HCT116 (cell line): ENCODE measurements around the gene GUCA2B. TPM values are rescaled to one million over a fixed set of nuclear protein-coding genes. Genes with fewer than 3 reads are reported as not detected.

ENCODE experiments used
- ATAC-seq: fragments of 200-7000 bp; cut with Tn5 transposase; 2 replicates; pipeline ENCODE4 v1.9.1; 2020; ENCODE audit warnings: mild to moderate bottlenecking, moderate library complexity
- BruUV-seq: library from RNA; stranded (reverse); fragments of 400-500 nt; replicated peaks from 2 replicates; lab custom pipeline; 2021; lab: Mats Ljungman, UMichigan
- CTCF ChIA-PET: fragments of 300-600 bp; sonication (Branson Sonifier 250); formaldehyde crosslinking; loops from one replicate; lab custom pipeline; 2021; ENCODE audit warnings: antibody characterized with exemption; lab: Charles Lee
- POLR2A ChIA-PET: fragments of 300-600, 350-600 bp; sonication (Branson Sonifier 250); formaldehyde crosslinking; loops from one replicate; lab custom pipeline; 2021; ENCODE audit warnings: antibody characterized with exemption; lab: Charles Lee
- RAD21 ChIA-PET, 2 experiments: fragments of 300-600 bp; sonication (Branson Sonifier 250); formaldehyde crosslinking; loops; one replicate each; lab custom pipeline; 2023; ENCODE audit warnings: low total read pairs in 2 of 2; ENCODE audit not compliant: uncharacterized antibody in 2 of 2, unreplicated experiment in 2 of 2, low non-redundant PET in 1 of 2; lab: Charles Lee
- DNase-seq: peaks from one replicate; pipeline ENCODE4 v3.0.0-alpha.2; 2010; ENCODE audit warnings: low read depth, low spot score
- H2AFZ ChIP-seq: fragments of 200-600 bp; shearing (Covaris generic), sonication (generic); 2 replicates; pipeline ENCODE4 v1.6.1; 2017; ENCODE audit warnings: low read depth, mixed run types, mixed read lengths, antibody characterized with exemption, low read length; ENCODE audit not compliant: poor library complexity, severe bottlenecking
- H3K27ac ChIP-seq: 2 replicates; pipeline ENCODE4 v1.5.1; 2012; ENCODE audit warnings: low read depth, low read length
- H3K27me3 ChIP-seq: fragments of 200-600 bp; sonication (generic); 2 replicates; pipeline ENCODE4 v1.6.1; 2016; ENCODE audit warnings: mixed run types, low read length, mixed read lengths; ENCODE audit not compliant: insufficient read depth
- H3K36me3 ChIP-seq, 2 experiments: fragments of 200-500 bp in 1 of 2; fragments of 200-600 bp in 1 of 2; sonication (Bioruptor generic) in 1 of 2; sonication (generic) in 1 of 2; 2 replicates each; pipeline versions ENCODE4 v1.5.1 to v1.6.1; 2014 to 2016; ENCODE audit warnings: low read length in 2 of 2, inconsistent platforms in 1 of 2, mixed read lengths in 1 of 2, mixed run types in 1 of 2; ENCODE audit not compliant: insufficient read depth in 2 of 2, control insufficient read depth in 1 of 2
- H3K4me1 ChIP-seq, 2 experiments: fragments of 200-600 bp in 1 of 2; sonication (generic) in 1 of 2; 2 replicates each; pipeline versions ENCODE4 v1.5.1 to v1.6.1; 2012 to 2017; ENCODE audit warnings: low read length in 2 of 2, inconsistent platforms in 1 of 2, mild to moderate bottlenecking in 1 of 2, mixed read lengths in 1 of 2, mixed run types in 1 of 2, moderate library complexity in 1 of 2; ENCODE audit not compliant: insufficient read depth in 2 of 2, control insufficient read depth in 1 of 2
- H3K4me2 ChIP-seq: fragments of 200-600 bp; sonication (generic); 2 replicates; pipeline ENCODE4 v1.6.1; 2017; ENCODE audit warnings: mixed run types, low read length, mixed read lengths
- H3K4me3 ChIP-seq, 2 experiments: fragments of 200-600 bp in 1 of 2; sonication (generic) in 1 of 2; replicated peaks in 1 of 2; 2 replicates each; pipeline ENCODE4 v1.5.1; 2011 to 2016; ENCODE audit warnings: low read length in 2 of 2, control low read depth in 1 of 2, low read depth in 1 of 2, mild to moderate bottlenecking in 1 of 2, mixed read lengths in 1 of 2, mixed run types in 1 of 2
- H3K79me2 ChIP-seq: fragments of 200-600 bp; sonication (generic); 2 replicates; pipeline ENCODE4 v1.6.1; 2017; ENCODE audit warnings: mild to moderate bottlenecking, mixed run types, low read length, moderate library complexity, mixed read lengths; ENCODE audit not compliant: insufficient read depth
- H3K9ac ChIP-seq: fragments of 200-600 bp; sonication (generic); 2 replicates; pipeline ENCODE4 v1.6.1; 2016; ENCODE audit warnings: low read length, mixed read lengths
- H3K9me2 ChIP-seq: fragments of 200-600 bp; sonication (generic), shearing (Covaris generic); 2 replicates; pipeline ENCODE4 v1.6.1; 2017; ENCODE audit warnings: mixed run types, mild to moderate bottlenecking, moderate library complexity; ENCODE audit not compliant: insufficient read depth
- H3K9me3 ChIP-seq, 2 experiments: fragments of 200-500 bp in 1 of 2; fragments of 200-600 bp in 1 of 2; sonication (Bioruptor generic) in 1 of 2; sonication (generic) in 1 of 2; 2 replicates each; pipeline ENCODE4 v1.6.1; 2014 to 2017; ENCODE audit warnings: low read length in 2 of 2, mixed read lengths in 2 of 2, inconsistent platforms in 1 of 2, low read depth in 1 of 2, mild to moderate bottlenecking in 1 of 2, mixed run types in 1 of 2, moderate library complexity in 1 of 2; ENCODE audit not compliant: control insufficient read depth in 1 of 2, insufficient read depth in 1 of 2
- H4K20me1 ChIP-seq: fragments of 200-600 bp; sonication (generic), shearing (Covaris generic); 2 replicates; pipeline ENCODE4 v1.6.1; 2017; ENCODE audit warnings: mixed run types, mild to moderate bottlenecking, moderate library complexity; ENCODE audit not compliant: insufficient read depth
- ATF3 ChIP-seq: IDR thresholded peaks from 2 replicates; pipeline ENCODE4 v1.6.1; 2012
- CBX3 ChIP-seq: IDR thresholded peaks from 2 replicates; pipeline ENCODE4 v1.6.1; 2012; ENCODE audit warnings: low read depth
- CEBPB ChIP-seq: IDR thresholded peaks from 2 replicates; pipeline ENCODE4 v1.6.1; 2012; ENCODE audit warnings: low read depth
- CTCF ChIP-seq, 3 experiments: fragments of 200-600 bp in 1 of 3; sonication (generic) in 1 of 3; IDR thresholded peaks in 2 of 3; conservative IDR thresholded peaks in 1 of 3; 2 replicates each; pipeline ENCODE4 v1.5.1; 2012 to 2017; ENCODE audit warnings: low read depth in 2 of 3, low read length in 2 of 3, antibody characterized with exemption in 1 of 3, borderline replicate concordance in 1 of 3, control low read depth in 1 of 3, mild to moderate bottlenecking in 1 of 3, mixed read lengths in 1 of 3, mixed run types in 1 of 3, moderate library complexity in 1 of 3; ENCODE audit not compliant: insufficient read depth in 1 of 3
- ELF1 ChIP-seq: IDR thresholded peaks from 2 replicates; pipeline ENCODE4 v1.6.1; 2012; ENCODE audit warnings: low read depth, borderline replicate concordance
- EZH2phosphoT487 ChIP-seq: fragments of 200-600 bp; IDR thresholded peaks from 2 replicates; pipeline ENCODE4 v1.6.1; 2018; ENCODE audit warnings: antibody characterized with exemption, borderline replicate concordance
- JUND ChIP-seq: IDR thresholded peaks from 2 replicates; pipeline ENCODE4 v1.6.1; 2012
- MAX ChIP-seq: IDR thresholded peaks from 2 replicates; pipeline ENCODE4 v1.6.1; 2012
- POLR2A ChIP-seq: IDR thresholded peaks from 2 replicates; pipeline ENCODE4 v1.7.0; 2011; ENCODE audit warnings: borderline replicate concordance; ENCODE audit not compliant: insufficient read depth, insufficient read length; ENCODE audit errors: extremely low read depth
- POLR2AphosphoS5 ChIP-seq: IDR thresholded peaks from 2 replicates; pipeline ENCODE4 v1.6.1; 2011; ENCODE audit warnings: mild to moderate bottlenecking, low read depth, low read length, moderate library complexity
- RAD21 ChIP-seq: IDR thresholded peaks from 2 replicates; pipeline ENCODE4 v1.6.1; 2012; ENCODE audit warnings: low read depth, mild to moderate bottlenecking
- SIN3A ChIP-seq: IDR thresholded peaks from 2 replicates; pipeline ENCODE4 v1.6.1; 2012; ENCODE audit warnings: low read depth
- SRF ChIP-seq: IDR thresholded peaks from 2 replicates; pipeline ENCODE4 v1.6.1; 2012; ENCODE audit warnings: low read depth
- TCF7L2 ChIP-seq: IDR thresholded peaks from 2 replicates; pipeline ENCODE4 v1.7.0; 2011; ENCODE audit warnings: borderline replicate concordance, inconsistent platforms; ENCODE audit not compliant: insufficient read depth, insufficient read length; ENCODE audit errors: extremely low read depth
- YY1 ChIP-seq: IDR thresholded peaks from 2 replicates; pipeline ENCODE4 v1.6.1; 2011; ENCODE audit warnings: low read length, low read depth, moderate library complexity, mild to moderate bottlenecking; ENCODE audit not compliant: insufficient replicate concordance; ENCODE audit errors: extremely low read depth
- ZFX ChIP-seq: fragments of 450-650 bp; IDR thresholded peaks from 2 replicates; pipeline ENCODE4 v1.6.1; 2017
- ZNF274 ChIP-seq: fragments of 200-500 bp; sonication (Bioruptor generic); IDR thresholded peaks from 2 replicates; pipeline ENCODE4 v1.6.1; 2014; ENCODE audit warnings: mild to moderate bottlenecking, low read depth, low read length, inconsistent platforms
- intact Hi-C: fragments of 100-400 bp; cut with micrococcal nuclease; formaldehyde crosslinking; loops from 2 replicates; pipeline ENCODE4 v1.10.0; 2022
- total RNA-seq: library from RNA; stranded (reverse); gene quantifications from one replicate; pipeline ENCODE4 v1.2.1, GENCODE V29; 2021; ENCODE audit not compliant: unreplicated experiment

The GUCA2B gene
- total RNA-seq, 1 experiment from 2014 or later = not detected

- ATAC-seq = peak; percentile 63; the same call in 1 of the 2 replicates
- BruUV-seq = no TSS peak
- Histone ChIP-seq H3K79me2 (no peaks in the 10 kb centered on the region), H2AFZ (no peak overlapping the region), H3K9me2 (no peaks in the 10 kb centered on the region), H3K36me3 (no peaks in the 10 kb centered on the region), H3K27ac (no peak overlapping the region), H3K9me3 (no peaks in the 10 kb centered on the region), H3K27me3 (no peaks in the 10 kb centered on the region), H3K4me2 (no peak overlapping the region), H3K9ac (no peak overlapping the region), H3K4me1 (no peaks in the 10 kb centered on the region), H3K4me3 (no peak overlapping the region), H4K20me1 (no peaks in the 10 kb centered on the region)
- DNase-seq = no peak
- TF ChIP-seq CTCF (IDR thresholded peaks at IDR 0.05 in 2 of 3, conservative IDR thresholded peaks at IDR 0.05 in 1 of 3; ENCODE audit: borderline replicate concordance in 1 of 3, insufficient read depth in 1 of 3, low read depth in 2 of 3, low read length in 2 of 3) = peak in 2 of 3 experiments; percentile 6 to 22; a peak in 1 of 6 replicates
- TF ChIP-seq RAD21 = no peak
- TF ChIP-seq EZH2phosphoT487 = no peak
- TF ChIP-seq ATF3 = no peak
- no peak for TF ChIP-seq POLR2AphosphoS5
- no peak for TF ChIP-seq SIN3A
- TF ChIP-seq ELF1 = no peak
- intact Hi-C loops = no loop called here
- POLR2A ChIA-PET = no interaction called here
- CTCF ChIA-PET = no interaction called here
- RAD21 ChIA-PET = no interaction called here
Measured at GRCh38 chr1:42138586-42138985, 14.6 kb upstream of the GUCA2B start.

GRCh38 chr1:42139444-42139843 lies 13.8 kb upstream of the GUCA2B start:
- no peak overlapping the region for H3K4me2 ChIP-seq
- no peak overlapping the region for H3K9ac ChIP-seq
- H3K79me2 ChIP-seq = no peaks in the 10 kb centered on the region
- H3K4me1 ChIP-seq = no peaks in the 10 kb centered on the region
- TF ChIP-seq MAX = no peak
- no peak for TF ChIP-seq ZFX
- no peak for TF ChIP-seq JUND
- no peak for TF ChIP-seq EZH2phosphoT487
- no peak for TF ChIP-seq YY1
- no peak for TF ChIP-seq CBX3
- no peak for TF ChIP-seq ATF3
- TF ChIP-seq POLR2AphosphoS5 = no peak
- TF ChIP-seq RAD21 = no peak
- no peak for TF ChIP-seq CEBPB
- no peak for TF ChIP-seq ZNF274
- TF ChIP-seq POLR2A = no peak
- no peak for TF ChIP-seq TCF7L2
- no peak for TF ChIP-seq SRF
- intact Hi-C loops = no loop called here
- ChIA-PET RAD21 (no interaction called here), POLR2A (no interaction called here), CTCF (no interaction called here)
- no peaks in the 10 kb centered on the region for H3K36me3 ChIP-seq
- no peaks in the 10 kb centered on the region for H4K20me1 ChIP-seq
- no peaks in the 10 kb centered on the region for H3K27me3 ChIP-seq
- H3K27ac ChIP-seq = no peak overlapping the region
- no peak overlapping the region for H2AFZ ChIP-seq
- no peak overlapping the region for H3K4me3 ChIP-seq
- no TSS peak for BruUV-seq
- no peaks in the 10 kb centered on the region for H3K9me3 ChIP-seq
- H3K9me2 ChIP-seq = no peaks in the 10 kb centered on the region
- ATAC-seq (no peak), DNase-seq (no peak)
